ENCODE data around the gene POTEG.
"Not testable (repeated sequence)": the region's sequence is repeated elsewhere in the genome, so short reads cannot be mapped to it uniquely, and the experiment has no call there.

The POTEG gene

GRCh38 chr14:19372813-19373500, 61.2 kb downstream of the POTEG start:
- not testable (repeated sequence) for DNase-seq

- DNase-seq = not testable (repeated sequence)
Measured at GRCh38 chr14:19371767-19372166, 62.4 kb downstream of the POTEG start.

GRCh38 chr14:19362803-19363202, 71.3 kb downstream of the POTEG start:
- not testable (repeated sequence) for DNase-seq

- DNase-seq = not testable (repeated sequence)
Measured at GRCh38 chr14:19362323-19362722, 71.8 kb downstream of the POTEG start.

GRCh38 chr14:19361636-19362253, 72.4 kb downstream of the POTEG start:
- not testable (repeated sequence) for DNase-seq

- not testable (repeated sequence) for DNase-seq
Measured at GRCh38 chr14:19360937-19361635, 73.1 kb downstream of the POTEG start.

All from NCI-H510A (cell line).